Measurements from ENCODE around the gene TVP23B.
"Not testable (repeated sequence)": the region's sequence is repeated elsewhere in the genome, so short reads cannot be mapped to it uniquely, and the experiment has no call there.

GRCh38 chr17:18815924-18816323 is 34.9 kb downstream of the TVP23B start:
- not testable (repeated sequence) for TF ChIP-seq AFF4 (CRISPR knock-in tag; IDR thresholded peaks at IDR 0.05); ZNF710 (CRISPR knock-in tag; IDR thresholded peaks at IDR 0.05; ENCODE audit: borderline replicate concordance); ZNF543 (CRISPR knock-in tag; IDR thresholded peaks at IDR 0.05)
